NCI-H2227 treated with DMSO at 0.1 percent for 48 hours (cell line): Measurements from ENCODE around the gene PIGT.
A peak's percentile ranks its signal among the peaks of the same experiment; 100 is the strongest.

Experiments used
- DNase-seq: peaks from one replicate; lab custom pipeline; 2025; lab: John Stamatoyannopoulos, UW

Gene PIGT

GRCh38 chr20:45400346-45401031, 15.5 kb upstream of the PIGT start:
- no peak for DNase-seq

- no peak for DNase-seq
These were observed 13.0 kb upstream of the PIGT start for GRCh38 chr20:45402946-45403345.

- no peak for DNase-seq
These were observed 11.5 kb upstream of the PIGT start for GRCh38 chr20:45404438-45404837.

GRCh38 chr20:45405571-45406259, 10.2 kb upstream of the PIGT start:
- no peak for DNase-seq

DNA sequence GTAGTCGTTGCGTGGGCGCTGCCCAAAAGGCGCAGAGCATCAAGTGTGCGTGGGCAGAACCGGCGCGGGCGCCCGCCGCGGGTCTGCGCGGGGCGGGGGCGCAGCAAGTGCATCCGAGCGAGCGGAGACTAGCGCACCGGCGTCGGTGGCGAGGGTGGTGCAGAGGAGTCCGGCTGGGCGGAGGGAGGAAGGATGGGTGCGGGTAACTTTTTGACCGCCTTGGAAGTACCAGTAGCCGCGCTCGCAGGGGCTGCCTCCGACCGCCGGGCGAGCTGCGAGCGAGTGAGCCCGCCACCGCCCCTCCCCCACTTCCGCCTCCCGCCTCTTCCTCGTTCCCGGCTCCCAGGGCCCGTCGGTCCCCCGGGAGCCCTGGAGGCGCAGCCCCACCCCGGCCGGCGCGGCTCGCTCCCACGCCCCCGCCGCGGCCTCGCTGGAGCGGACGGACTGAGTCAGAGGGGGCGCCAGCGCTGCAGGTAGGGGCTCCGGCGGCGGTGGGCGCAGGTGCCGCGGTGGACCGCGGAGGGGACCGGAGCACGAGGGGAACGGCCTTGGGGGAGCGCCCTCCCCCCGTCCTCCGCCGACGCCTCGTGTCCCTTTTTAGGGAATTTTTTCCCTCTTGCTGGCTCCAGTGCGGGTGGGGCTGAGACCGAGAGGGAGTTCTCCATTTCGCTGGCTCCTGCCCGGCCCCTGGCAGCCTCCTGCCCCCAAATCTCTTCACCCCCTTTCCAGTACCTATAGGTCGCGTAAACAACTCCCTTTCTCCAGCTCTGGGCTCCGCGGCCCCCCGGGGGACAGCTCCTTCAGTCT, 9.5 kb upstream of the PIGT start:
- DNase-seq: peak; percentile 12

GRCh38 chr20:45407067-45407745, 8.7 kb upstream of the PIGT start:
- DNase-seq: peak; percentile 35

DNA sequence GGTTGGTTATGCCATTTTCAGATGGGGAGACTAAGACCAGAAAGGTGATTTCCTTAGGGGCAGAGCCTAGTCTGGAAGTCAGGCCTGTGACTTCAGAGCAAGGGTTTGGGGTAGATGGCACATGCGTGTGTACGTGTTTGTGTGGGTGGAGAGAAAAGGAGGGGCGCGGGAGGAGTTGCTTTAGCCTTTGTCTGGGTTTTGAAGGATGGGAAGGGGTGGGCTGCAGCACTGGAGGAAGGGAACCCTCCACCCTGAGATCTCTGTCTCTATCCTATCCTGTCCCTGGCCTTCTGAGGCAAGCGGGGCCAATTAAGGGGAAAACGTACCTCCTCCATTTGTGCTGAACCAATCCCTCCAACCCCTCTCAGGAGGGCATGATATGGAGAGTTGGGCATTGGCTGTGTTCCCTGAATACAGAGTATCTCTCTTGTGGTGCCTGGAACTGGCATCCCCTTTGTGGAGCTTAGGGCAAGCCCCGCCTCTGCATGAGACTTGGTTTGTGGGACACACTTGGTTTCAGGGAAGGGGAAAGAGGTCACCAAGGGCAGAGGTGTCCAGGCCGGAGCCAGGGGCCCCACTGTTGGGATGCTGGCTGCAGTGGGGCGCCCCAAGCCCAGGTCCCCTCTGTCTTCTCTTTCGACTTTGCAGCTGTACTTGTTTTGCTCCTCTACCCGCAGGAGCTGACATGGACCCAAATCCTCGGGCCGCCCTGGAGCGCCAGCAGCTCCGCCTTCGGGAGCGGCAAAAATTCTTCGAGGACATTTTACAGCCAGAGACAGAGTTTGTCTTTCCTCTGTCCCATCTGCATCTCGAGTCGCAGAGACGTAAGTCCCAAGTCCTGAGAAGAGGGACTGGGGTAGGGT, 7.9 kb upstream of the PIGT start, which contains the start of gene DBNDD2:
TSS of gene DBNDD2 (plus strand) at position 507 of the 863 bp plus-strand sequence. CDS start at position 686, 179 bp downstream.
- no peak for DNase-seq

DNA sequence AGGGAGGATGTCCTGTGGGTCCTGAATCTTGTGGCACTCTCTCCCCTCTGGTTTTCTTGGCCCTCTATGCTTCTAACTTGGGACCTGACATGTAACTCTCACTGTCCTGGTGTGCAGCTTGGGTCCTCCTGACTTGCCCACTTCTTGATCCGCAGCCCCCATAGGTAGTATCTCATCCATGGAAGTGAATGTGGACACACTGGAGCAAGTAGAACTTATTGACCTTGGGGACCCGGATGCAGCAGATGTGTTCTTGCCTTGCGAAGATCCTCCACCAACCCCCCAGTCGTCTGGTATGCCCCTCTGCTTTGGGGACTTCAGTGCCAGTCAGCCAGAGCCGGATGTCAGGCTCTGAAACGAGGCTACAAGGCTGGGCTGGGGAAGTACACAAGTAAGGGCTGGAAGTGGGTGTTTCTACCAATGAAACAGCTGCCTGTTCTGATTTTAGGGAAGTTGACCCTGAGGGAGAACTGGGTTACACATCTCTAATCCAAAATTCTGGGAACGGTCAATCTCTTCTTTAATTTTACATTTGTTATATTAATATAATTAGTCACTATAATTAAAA, 7.2 kb upstream of the PIGT start:
- no peak for DNase-seq

DNA sequence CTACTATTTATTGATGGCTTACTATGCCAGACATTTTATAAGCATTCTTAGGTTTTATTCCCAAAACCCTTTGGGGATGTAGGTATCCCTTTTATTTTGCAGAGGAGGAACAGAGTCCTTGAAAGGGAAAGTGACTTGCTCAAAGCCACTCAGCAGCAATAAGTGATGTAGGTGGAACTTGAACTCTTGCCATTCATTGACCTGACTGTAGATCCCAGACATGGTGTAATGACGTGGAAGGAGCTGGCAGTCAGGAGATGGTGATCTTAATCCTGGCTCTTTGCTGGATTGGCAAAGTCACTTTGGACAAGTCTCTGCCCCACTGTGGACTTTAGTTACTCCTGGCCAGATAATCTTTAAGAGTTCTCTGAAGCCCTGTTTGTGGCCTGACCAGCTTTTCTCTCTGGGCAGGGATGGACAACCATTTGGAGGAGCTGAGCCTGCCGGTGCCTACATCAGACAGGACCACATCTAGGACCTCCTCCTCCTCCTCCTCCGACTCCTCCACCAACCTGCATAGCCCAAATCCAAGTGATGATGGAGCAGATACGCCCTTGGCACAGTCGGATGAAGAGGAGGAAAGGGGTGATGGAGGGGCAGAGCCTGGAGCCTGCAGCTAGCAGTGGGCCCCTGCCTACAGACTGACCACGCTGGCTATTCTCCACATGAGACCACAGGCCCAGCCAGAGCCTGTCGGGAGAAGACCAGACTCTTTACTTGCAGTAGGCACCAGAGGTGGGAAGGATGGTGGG, 6.2 kb upstream of the PIGT start:
- no peak for DNase-seq

- no peak for DNase-seq
These were observed 5.1 kb upstream of the PIGT start for GRCh38 chr20:45410887-45411286.

GRCh38 chr20:45412653-45413052, 3.3 kb upstream of the PIGT start:
- DNase-seq: no peak

DNA sequence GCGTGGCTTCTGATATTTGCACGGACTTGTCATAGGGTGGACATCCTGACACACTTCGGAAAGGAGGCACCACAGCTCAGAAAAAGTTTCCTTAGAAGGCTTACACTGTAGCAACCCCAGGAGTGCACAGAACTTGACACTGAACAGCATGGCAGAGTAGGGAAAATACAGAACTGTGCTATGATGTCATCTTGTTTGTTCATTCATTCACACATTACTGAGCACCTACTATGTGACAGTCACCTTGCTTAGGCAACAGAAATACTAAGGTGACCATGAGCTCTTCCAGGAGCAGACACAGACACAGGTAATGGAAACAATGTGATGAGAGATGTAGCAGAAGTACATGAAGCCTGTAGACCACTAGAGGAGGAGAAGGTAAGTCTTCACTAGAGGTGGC, 2.5 kb upstream of the PIGT start:
- no peak for DNase-seq

- no peak for DNase-seq
These were observed 976 bp downstream of the PIGT start for GRCh38 chr20:45416917-45417316.

DNA sequence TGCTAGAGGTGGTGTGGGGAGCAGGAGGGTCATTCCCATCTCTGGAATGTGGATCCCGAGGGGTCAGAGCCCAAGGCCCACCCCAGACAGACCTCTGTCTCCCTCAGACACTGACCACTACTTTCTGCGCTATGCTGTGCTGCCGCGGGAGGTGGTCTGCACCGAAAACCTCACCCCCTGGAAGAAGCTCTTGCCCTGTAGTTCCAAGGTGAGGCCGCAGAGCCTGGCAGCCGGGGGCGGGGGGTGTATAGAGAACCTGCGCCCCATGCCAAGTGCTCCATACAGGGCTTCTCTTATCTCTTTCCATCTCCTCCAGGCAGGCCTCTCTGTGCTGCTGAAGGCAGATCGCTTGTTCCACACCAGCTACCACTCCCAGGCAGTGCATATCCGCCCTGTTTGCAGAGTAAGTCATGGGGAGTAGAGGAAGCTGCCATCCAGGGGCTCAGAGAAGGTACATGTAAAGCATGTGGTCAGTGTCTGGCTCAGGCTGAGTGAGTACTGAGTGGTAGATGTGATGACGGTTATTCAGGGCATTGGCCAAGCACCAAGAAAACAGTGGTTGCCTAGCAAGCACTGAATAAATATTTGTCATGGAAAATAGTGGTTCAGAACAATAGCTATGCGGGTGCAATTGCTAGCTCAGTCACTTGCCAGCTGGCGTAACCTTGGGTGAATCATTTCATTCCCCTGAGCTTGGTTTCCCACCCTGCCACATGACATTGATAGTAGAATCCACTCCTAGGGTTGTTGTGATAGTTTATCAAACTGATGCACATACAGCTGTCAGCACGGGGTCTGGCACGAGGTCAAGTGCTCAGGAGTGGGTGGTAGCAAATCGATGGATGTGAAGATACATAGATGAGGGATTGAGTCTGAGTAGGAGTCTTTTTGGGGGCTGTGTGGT, 3.5 kb downstream of the PIGT start:
- DNase-seq: no peak

GRCh38 chr20:45420125-45420524, 4.2 kb downstream of the PIGT start:
- no peak for DNase-seq

DNA sequence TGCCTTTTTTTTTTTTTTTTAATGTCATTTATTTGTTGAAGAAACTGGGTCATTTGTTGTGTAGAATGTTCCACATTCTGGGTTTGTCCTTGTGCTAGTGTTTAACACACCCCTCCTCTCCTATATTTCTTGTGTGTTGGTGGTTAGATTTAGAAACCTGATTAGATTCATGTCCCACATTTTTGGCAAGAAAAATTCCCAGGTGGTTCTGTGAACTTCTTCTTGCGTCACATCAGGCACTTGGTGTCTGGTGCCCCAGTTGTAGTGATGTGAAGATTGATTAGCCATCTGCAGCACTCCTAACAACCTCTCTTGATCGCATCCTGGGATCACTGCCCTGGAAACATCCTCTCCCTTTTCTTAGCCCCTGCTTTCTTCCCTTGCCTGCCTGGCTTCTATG, 7.8 kb downstream of the PIGT start:
- DNase-seq: no peak

DNA sequence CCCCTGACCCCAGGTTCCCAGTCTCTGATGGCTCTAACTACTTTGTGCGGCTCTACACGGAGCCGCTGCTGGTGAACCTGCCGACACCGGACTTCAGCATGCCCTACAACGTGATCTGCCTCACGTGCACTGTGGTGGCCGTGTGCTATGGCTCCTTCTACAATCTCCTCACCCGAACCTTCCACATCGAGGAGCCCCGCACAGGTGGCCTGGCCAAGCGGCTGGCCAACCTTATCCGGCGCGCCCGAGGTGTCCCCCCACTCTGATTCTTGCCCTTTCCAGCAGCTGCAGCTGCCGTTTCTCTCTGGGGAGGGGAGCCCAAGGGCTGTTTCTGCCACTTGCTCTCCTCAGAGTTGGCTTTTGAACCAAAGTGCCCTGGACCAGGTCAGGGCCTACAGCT, 9.6 kb downstream of the PIGT start:
- DNase-seq: no peak

- peak; percentile 40 for DNase-seq
These were observed 10.5 kb downstream of the PIGT start for GRCh38 chr20:45426320-45427016.
